ENCODE results near the gene PKP3. TPM values are rescaled to one million over a fixed set of nuclear protein-coding genes. Genes with fewer than 3 reads are reported as not detected.
"Not testable (repeated sequence)": the region's sequence is repeated elsewhere in the genome, so short reads cannot be mapped to it uniquely, and the experiment has no call there.

Gene PKP3
- total RNA-seq, 1 donor from 2014 or later: 1.2 TPM

DNA sequence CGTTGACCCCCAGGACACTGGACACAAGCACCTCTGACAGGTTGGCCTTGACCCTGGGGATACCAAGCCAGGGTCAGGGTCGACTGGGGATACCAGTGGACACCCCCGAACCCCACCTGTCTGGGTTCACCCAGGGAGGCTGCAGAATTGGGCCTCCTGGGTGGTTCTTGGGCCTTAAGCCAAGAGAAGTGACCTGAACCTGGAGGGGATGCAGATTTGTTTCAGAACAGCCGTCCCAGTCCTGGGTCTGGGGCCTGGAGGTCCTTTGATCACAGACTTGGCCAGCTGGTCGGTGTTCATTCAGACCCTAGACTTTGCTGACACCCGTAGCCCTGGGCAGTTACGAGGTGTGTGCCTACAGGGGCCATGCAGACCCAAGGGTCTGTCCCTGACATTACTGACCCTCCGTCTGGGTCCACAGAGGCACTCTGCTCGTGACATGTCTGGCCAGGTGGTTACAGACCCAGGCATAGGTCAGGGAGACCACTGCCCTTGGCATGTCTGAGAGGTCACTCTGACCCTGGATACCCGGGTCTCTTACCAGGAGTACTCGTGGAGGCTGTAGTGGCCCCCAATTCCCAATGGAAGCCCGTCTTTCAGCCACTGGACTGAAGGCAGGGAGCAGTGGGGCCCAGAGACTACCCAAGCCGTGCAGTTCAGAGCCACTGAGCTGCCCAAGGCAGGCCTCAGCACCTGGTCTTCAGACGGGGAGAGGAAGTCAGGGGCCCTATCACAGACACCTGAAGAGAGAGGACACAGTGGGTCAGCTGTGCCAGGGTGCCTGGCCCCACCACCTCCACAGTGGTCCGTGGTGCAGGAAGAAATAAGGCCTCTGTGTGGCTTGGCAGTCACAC lies 14.4 kb downstream of the PKP3 start:
- no peak for ATAC-seq
- DNase-seq (ENCODE audit: low spot score): no peak

DNA sequence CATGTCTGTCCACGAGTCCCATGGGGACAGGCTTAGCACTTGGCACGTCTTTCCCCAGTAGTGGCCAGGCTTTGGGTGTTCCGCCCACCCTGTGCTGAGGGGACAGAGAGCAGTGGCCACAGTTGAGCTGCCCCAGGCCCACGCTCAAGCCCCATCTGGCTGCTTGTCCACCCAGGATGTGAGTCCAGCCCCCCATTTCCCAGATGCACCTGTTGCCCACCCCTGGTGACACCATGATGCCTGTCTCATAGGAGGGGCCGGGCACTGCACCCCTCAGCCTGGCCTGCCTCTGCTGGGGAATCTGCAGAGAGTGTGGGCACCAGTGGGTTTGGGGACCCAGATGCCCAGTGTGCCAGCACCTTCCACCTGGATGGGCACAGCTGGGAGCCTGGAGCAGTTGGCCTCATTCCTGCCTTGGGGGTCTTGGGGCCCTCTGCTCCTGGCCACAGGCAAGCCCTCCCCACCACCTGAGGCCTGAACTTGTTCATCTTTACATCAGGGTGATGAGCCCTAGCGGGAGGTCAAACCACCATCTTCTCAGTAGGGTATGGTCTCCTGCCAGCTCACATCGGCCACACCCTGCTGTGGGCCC lies 15.1 kb downstream of the PKP3 start:
- DNase-seq (ENCODE audit: low spot score): peak; percentile 68

GRCh38 chr11:409600-410483 lies 15.8 kb downstream of the PKP3 start:
- DNase-seq (ENCODE audit: low spot score) (peak; percentile 97), ATAC-seq (peak; percentile 71)

More for the DNA sequence above, 15.1 kb downstream of the PKP3 start:
- peak; percentile 17 for ATAC-seq

GRCh38 chr11:410711-411110 lies 16.7 kb downstream of the PKP3 start:
- not testable (repeated sequence) for ATAC-seq; DNase-seq (ENCODE audit: low spot score)

- not testable (repeated sequence) for ATAC-seq; DNase-seq (ENCODE audit: low spot score)
Measured at GRCh38 chr11:411520-411919, 17.5 kb downstream of the PKP3 start.

DNA sequence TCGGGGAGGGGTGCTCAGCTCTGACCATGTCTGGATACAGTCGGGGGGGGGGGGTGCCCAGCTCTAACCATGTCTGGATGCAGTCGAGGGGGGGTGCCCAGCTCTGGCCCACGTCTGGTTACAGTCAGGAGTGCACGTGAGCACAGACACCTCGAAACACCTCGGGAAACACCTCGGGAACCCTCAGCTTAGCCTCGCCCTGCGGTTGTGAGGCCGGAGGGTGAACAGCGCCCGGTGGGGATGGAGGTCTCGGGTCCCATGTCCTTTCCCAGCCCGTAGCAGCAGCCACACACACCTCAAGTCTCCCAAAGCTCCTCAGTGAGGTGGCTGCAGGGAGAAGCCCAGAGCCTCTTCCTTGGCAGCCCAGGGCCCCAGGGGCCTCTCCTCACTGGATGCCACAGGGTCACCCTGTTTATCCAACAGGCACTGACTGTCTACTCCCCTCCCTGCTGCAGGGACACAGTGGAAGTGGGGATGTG lies 18.7 kb downstream of the PKP3 start:
- no peak for DNase-seq (ENCODE audit: low spot score)
- no peak for ATAC-seq

GRCh38 chr11:413120-414081 lies 19.4 kb downstream of the PKP3 start:
- ATAC-seq (no peak), DNase-seq (ENCODE audit: low spot score) (no peak)

DNA sequence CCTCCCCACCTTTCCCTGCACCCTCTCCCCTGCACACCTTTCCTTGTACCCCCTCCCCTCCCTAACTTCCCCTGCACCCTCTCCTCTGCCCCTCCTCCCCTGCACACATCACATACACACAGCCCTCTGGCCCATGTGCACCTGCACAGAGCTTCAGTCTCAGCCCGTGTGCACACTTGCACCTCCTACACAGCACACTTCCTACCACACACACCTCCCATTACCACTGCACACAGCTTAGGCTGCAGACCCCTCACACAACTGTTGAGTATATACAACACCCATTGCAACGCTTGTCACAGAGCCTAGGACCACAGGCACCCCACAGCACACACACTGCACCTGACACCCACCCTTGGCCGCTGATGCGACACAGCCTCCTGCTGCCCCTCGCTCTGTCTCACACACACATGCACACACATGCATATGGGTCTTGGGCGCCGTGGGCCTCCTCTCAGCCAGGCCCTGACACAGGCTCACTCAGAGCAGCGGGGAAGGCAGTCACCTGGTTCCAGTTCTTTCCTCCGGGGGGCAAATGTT lies 20.4 kb downstream of the PKP3 start:
- DNase-seq (ENCODE audit: low spot score): no peak
- ATAC-seq: no peak

GRCh38 chr11:415640-416041 lies 21.6 kb downstream of the PKP3 start:
- no peak for DNase-seq (ENCODE audit: low spot score)
- ATAC-seq: no peak

GRCh38 chr11:416051-416756 lies 22.2 kb downstream of the PKP3 start:
- peak; percentile 4 for ATAC-seq

DNA sequence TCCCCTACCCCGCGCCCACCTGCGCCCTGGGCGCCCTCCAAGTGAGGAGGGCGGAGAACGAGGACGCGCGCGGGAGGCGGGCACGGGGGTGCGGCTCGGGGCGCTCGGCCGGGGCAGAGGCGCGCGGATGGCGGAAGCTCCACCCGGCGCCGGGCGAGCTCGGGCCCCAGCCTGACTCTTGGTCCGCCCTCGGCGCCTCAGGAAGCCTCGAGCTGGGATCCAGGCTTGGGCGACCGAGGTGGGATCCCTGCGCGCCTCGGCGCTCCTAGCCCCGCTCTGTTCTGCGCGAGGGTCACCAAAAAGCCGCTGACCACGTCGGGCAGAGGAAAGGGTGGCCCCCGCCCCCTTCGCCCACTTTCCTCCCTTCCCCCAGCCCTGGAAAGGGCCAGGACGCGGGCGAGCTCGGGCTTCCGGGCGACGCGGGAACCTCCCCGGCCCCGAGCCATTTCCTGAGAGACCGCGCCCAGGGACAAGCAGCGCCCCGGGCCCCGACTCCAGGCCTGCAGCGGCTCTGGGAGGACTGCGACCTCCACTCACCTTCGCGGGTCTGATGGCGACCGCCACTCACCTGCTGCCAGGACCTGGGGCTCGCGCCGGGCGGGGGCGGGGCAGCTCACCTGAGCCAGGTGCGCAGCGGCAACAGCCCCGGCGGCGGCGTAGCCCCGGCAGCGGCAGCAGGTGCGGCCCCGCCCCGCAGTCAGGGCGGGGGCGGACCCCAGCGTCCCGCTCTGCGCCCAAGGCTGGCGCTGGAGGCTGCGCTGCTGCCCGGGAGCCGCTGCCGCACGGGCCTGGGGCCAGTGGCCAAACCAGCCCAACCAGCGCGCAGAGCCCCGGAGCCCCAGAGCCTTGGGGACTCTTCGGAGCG lies 23.0 kb downstream of the PKP3 start:
- ATAC-seq (peak; percentile 74), DNase-seq (ENCODE audit: low spot score) (no peak)

More at GRCh38 chr11:416051-416756, 22.2 kb downstream of the PKP3 start:
- DNase-seq (ENCODE audit: low spot score): no peak

- no peak for ATAC-seq
Measured at GRCh38 chr11:417652-418342, 23.8 kb downstream of the PKP3 start.

DNA sequence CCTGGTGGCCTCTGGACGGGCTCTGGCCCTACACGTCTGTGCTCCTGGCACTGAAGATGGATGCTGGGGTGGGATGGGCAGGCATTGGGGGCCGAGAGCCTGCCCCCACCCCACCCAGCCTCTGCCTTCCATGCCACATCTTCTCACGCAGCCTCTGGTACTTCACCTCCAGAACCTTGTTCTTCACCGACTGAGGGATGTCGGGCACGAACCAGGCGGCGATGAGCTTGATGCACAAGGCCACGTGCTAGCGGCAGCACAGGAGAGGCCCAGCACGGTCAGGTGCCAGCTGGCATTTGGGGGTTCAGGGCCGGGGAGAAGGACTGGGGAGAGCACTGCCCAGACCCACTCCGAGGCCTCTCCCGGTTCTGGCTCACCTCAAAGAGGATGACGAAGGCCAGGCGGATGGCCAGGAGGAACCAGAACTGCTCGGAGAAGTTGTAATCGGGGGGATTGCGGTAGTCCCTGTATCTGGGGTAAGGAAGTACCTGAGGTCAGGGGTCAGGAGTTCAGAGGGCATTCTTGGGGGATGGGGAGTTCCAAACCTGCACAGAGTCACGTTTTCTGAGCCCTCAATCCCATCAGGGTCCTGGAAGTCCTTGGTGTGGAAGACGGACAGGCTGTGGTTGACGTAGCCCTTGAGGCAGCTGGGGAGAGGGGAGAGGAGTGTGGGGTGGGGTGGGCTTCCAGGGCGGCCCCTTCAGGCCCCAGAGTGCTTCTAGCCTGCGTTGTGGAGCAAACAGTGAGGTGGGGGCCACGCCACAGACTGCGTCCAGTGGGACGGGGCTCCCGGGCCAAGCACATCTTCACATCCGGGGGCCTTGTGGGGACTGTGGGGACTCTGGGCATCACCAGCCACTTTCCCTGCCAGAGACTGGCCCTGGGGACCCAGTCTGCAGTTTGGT lies 24.6 kb downstream of the PKP3 start:
- no peak for DNase-seq (ENCODE audit: low spot score)
- no peak for ATAC-seq

More at GRCh38 chr11:417652-418342, 23.8 kb downstream of the PKP3 start:
- DNase-seq (ENCODE audit: low spot score): no peak

GRCh38 chr11:419248-420005 lies 25.4 kb downstream of the PKP3 start:
- ATAC-seq (no peak), DNase-seq (ENCODE audit: low spot score) (no peak)

DNA sequence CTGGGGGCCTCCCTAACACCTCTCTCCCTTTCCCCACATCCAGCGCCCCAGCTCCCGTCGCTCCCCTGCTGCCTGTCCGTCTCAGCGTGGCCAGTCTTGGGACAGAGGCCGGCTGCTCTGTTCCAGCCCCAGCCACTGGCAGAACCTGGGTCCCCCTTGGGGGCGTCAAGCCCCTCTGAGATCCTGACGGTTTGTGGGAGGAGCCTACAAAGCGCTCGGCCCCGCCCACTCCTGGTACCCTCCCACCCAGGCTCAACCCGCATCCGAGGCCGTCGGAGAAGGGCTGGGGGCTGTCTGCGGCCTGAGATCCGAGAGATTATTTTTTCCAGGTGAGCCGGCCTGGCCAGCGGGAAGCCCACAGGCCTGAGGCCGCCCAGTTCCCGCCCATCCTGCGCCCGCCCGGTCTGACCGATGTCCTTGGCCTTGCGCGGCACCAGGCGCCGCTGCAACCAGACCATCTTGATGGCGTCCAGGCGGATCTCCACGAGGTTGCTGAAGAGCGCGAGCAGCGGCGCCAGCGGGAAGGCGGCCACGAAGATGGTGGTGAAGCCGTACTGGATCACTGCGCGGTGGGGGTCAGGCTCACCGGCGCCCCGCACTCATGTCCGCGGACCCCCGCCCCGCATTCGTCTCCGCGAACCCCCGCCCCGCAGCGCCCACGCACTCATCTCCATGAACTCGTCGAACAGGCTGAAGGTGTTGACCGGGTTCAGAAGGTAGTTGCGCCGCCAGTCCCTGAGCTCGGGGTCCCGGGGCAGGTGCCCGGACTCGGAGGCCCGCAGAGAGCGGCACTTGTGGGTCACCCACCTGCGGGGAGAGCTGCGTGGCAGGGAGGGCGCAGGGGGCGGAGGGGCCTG lies 26.3 kb downstream of the PKP3 start:
- DNase-seq (ENCODE audit: low spot score) (no peak), ATAC-seq (no peak)
